GM12878 (cell line): Measurements from ENCODE around the gene CFHR5. TPM values are rescaled to one million over a fixed set of nuclear protein-coding genes. Genes with fewer than 3 reads are reported as not detected.

Experiments used
- ATAC-seq: fragments of 200-7000 bp; cut with Tn5 transposase; 3 replicates; pipeline ENCODE4 v1.9.1; 2020; ENCODE audit warnings: mild to moderate bottlenecking, moderate library complexity
- BruUV-seq: library from RNA; stranded (reverse); fragments of 400-500 nt; replicated peaks from 2 replicates; lab custom pipeline; 2021; lab: Mats Ljungman, UMichigan
- CTCF ChIA-PET: fragments of 300-600 bp; sonication (Branson Sonifier 250); formaldehyde crosslinking; extraction: SDS; loops from one replicate; lab custom pipeline; 2021; ENCODE audit warnings: inconsistent platforms; lab: Yijun Ruan, JAX
- POLR2A ChIA-PET: fragments of 350-600 bp; formaldehyde crosslinking; extraction: SDS; loops from one replicate; lab custom pipeline; 2021; ENCODE audit warnings: inconsistent platforms; lab: Charles Lee
- RAD21 ChIA-PET: fragments of 300-600 bp; sonication (Branson Sonifier 250); formaldehyde crosslinking; loops from one replicate; lab custom pipeline; 2023; ENCODE audit warnings: antibody characterized with exemption; ENCODE audit not compliant: unreplicated experiment; lab: Charles Lee
- SMC1A ChIA-PET: fragments of 300-600 bp; sonication (Branson Sonifier 250); formaldehyde crosslinking; loops from one replicate; lab custom pipeline; 2023; ENCODE audit not compliant: unreplicated experiment, uncharacterized antibody; lab: Charles Lee
- DNase-seq: peaks from one replicate; pipeline ENCODE4 v3.0.0-alpha.2; 2011; ENCODE audit warnings: low read depth, low spot score
- FAIRE-seq: peaks from 3 replicates; lab custom pipeline; 2011; peaks lifted over from hg19 to GRCh38; lab: Jason Lieb, UNC
- H2AFZ ChIP-seq: 2 replicates; pipeline ENCODE4 v1.6.0; 2011; ENCODE audit warnings: low read depth, low read length, control low read depth; ENCODE audit not compliant: control insufficient read depth
- H3K27ac ChIP-seq: 2 replicates; pipeline ENCODE4 v1.5.1; 2011; ENCODE audit warnings: control low read depth; ENCODE audit not compliant: control insufficient read depth, insufficient read depth
- H3K27me3 ChIP-seq, 2 experiments: replicated peaks in 1 of 2; 2 replicates each; pipeline versions ENCODE4 v1.6.0 to v1.6.1; 2011; ENCODE audit warnings: low read length in 1 of 2; ENCODE audit not compliant: control insufficient read depth in 2 of 2, insufficient read depth in 2 of 2
- H3K36me3 ChIP-seq, 2 experiments: 2 replicates each; pipeline ENCODE4 v1.5.1; 2011; ENCODE audit warnings: low read length in 1 of 2; ENCODE audit not compliant: control insufficient read depth in 2 of 2, insufficient read depth in 2 of 2
- H3K4me1 ChIP-seq: 2 replicates; pipeline ENCODE4 v1.6.1; 2011; ENCODE audit warnings: mild to moderate bottlenecking, low read length, moderate library complexity, mixed read lengths; ENCODE audit not compliant: control insufficient read depth, insufficient read depth
- H3K4me2 ChIP-seq: 2 replicates; pipeline ENCODE4 v1.6.0; 2011; ENCODE audit warnings: control low read depth; ENCODE audit not compliant: control insufficient read depth, insufficient read depth
- H3K4me3 ChIP-seq: fragments of 200-600 bp; sonication (generic); 2 replicates; pipeline ENCODE4 v1.5.1; 2016
- H3K79me2 ChIP-seq: 2 replicates; pipeline ENCODE4 v1.6.0; 2011; ENCODE audit warnings: low read length; ENCODE audit not compliant: control insufficient read depth, insufficient read depth
- H3K9ac ChIP-seq: 2 replicates; pipeline ENCODE4 v1.8.0; 2011; ENCODE audit warnings: low read length, control low read depth, mixed read lengths; ENCODE audit not compliant: control insufficient read depth, insufficient read depth
- H3K9me3 ChIP-seq: replicated peaks from 3 replicates; pipeline ENCODE4 v1.5.1; 2011; ENCODE audit warnings: mild to moderate bottlenecking, low read length; ENCODE audit not compliant: control insufficient read depth, insufficient read depth
- H4K20me1 ChIP-seq: 2 replicates; pipeline ENCODE4 v1.6.0; 2011; ENCODE audit not compliant: control insufficient read depth, insufficient read depth
- E4F1 ChIP-seq: fragments of 450-650 bp; IDR thresholded peaks from 2 replicates; pipeline ENCODE4 v1.6.1; 2018; ENCODE audit warnings: borderline replicate concordance, mild to moderate bottlenecking; ENCODE audit not compliant: partially characterized antibody
- EP300 ChIP-seq, 2 experiments: fragments of 150-350 bp in 1 of 2; IDR thresholded peaks; 2 replicates each; pipeline ENCODE4 v1.6.1; 2011 to 2012; ENCODE audit warnings: low read depth in 2 of 2, low read length in 2 of 2, borderline replicate concordance in 1 of 2, improper control_type of control experiment in 1 of 2, inconsistent platforms in 1 of 2; ENCODE audit not compliant: control insufficient read depth in 1 of 2
- FOXK2 ChIP-seq: fragments of 450-650 bp; IDR thresholded peaks from 2 replicates; pipeline ENCODE4 v1.6.1; 2017; ENCODE audit warnings: mild to moderate bottlenecking, moderate library complexity
- HDGF ChIP-seq: fragments of 450-650 bp; IDR thresholded peaks from 2 replicates; pipeline ENCODE4 v1.6.1; 2016; ENCODE audit warnings: antibody characterized with exemption
- KLF5 ChIP-seq: fragments of 450-650 bp; IDR thresholded peaks from 2 replicates; pipeline ENCODE4 v1.6.1; 2014; ENCODE audit warnings: mild to moderate bottlenecking; ENCODE audit not compliant: partially characterized antibody
- MYB ChIP-seq: fragments of 150-350 bp; IDR thresholded peaks from 2 replicates; pipeline ENCODE4 v1.6.1; 2014; ENCODE audit warnings: mild to moderate bottlenecking, low read depth, low read length, borderline replicate concordance
- NFIC ChIP-seq: IDR thresholded peaks from 2 replicates; pipeline ENCODE4 v1.6.1; 2012; ENCODE audit warnings: low read depth, mild to moderate bottlenecking, inconsistent platforms, low read length, moderate library complexity
- NFXL1 ChIP-seq: fragments of 450-650 bp; IDR thresholded peaks from 2 replicates; pipeline ENCODE4 v1.6.1; 2017; ENCODE audit warnings: antibody characterized with exemption, mild to moderate bottlenecking, borderline replicate concordance
- POLR2A ChIP-seq: IDR thresholded peaks from 2 replicates; pipeline ENCODE4 v1.6.1; 2011; ENCODE audit warnings: low read depth, mild to moderate bottlenecking, low read length
- SMAD5 ChIP-seq: IDR thresholded peaks from 2 replicates; pipeline ENCODE4 v1.6.1; 2016; ENCODE audit warnings: antibody characterized with exemption, low read depth
- STAT1 ChIP-seq: fragments of 450-650 bp; conservative IDR thresholded peaks from 2 replicates; pipeline ENCODE4 v1.6.1; 2014; ENCODE audit warnings: antibody characterized with exemption, mild to moderate bottlenecking
- TARDBP ChIP-seq: IDR thresholded peaks from 2 replicates; pipeline ENCODE4 v1.6.1; 2016; ENCODE audit warnings: borderline replicate concordance
- WRNIP1 ChIP-seq: IDR thresholded peaks from 2 replicates; pipeline ENCODE4 v1.6.1; 2011; ENCODE audit warnings: low read depth, low read length, improper control_type of control experiment, borderline replicate concordance
- WGBS: methylation state at CpG from one replicate; pipeline ENCODE4 v1.1.6; 2016; ENCODE audit warnings: low lambda C conversion rate; ENCODE audit not compliant: insufficient replicate concordance, insufficient coverage; ENCODE audit errors: missing lambda C conversion rate; 5-methylcytosine and 5-hydroxymethylcytosine counted together
- in situ Hi-C: fragments of 300-500 bp; cut with MboI; formaldehyde crosslinking; loops from 9 replicates; pipeline ENCODE4 v1.14.3; 2018; ENCODE audit warnings: mixed read lengths
- intact Hi-C: fragments of 100-400 bp; cut with micrococcal nuclease; formaldehyde crosslinking; loops from one replicate; pipeline ENCODE4 v1.14.2; 2022; ENCODE audit not compliant: unreplicated experiment
- polyA plus RNA-seq, 11 experiments: library from polyadenylated mRNA; depleted of rRNA in 4 of 11; unstranded in 6 of 11; stranded (reverse) in 5 of 11; fragments of >200 nt; fragmentation: Nextera tagmentation in 4 of 11; fragmentation: Illumina TruSeq in 1 of 11; extraction: Ambion mirVana in 4 of 11; extraction: Trizol in 1 of 11; gene quantifications; 1 replicate in 1 of 11; 2 replicates in 10 of 11; pipeline versions ENCODE4 v1.2.1 to v1.2.3, GENCODE V29; 2011 to 2016; ENCODE audit warnings: inconsistent platforms in 2 of 11, missing spikeins in 2 of 11, low read depth in 1 of 11
- total RNA-seq, 4 experiments: library from RNA; depleted of rRNA in 3 of 4; stranded (reverse); fragments of >200 nt in 3 of 4; fragmentation: Illumina TruSeq in 1 of 4; extraction: Trizol in 1 of 4; gene quantifications; 2 replicates each; pipeline versions ENCODE4 v1.2.1 to v1.2.3, GENCODE V29; 2013 to 2021

CFHR5 gene
- total and polyA plus RNA-seq, 10 of the 15 experiments (the other 5 are each of a cell fraction or from before 2014, with no cell fraction given), result not detected

- intact Hi-C loops, result no loop called here
- Histone ChIP-seq H3K4me1 (no peaks in the 10 kb centered on the region), H3K27me3 (no peaks in the 10 kb centered on the region), H3K9ac (no peak overlapping the region), H3K9me3 (no peaks in the 10 kb centered on the region), H2AFZ (no peak overlapping the region), H3K36me3 (no peaks in the 10 kb centered on the region), H3K79me2 (no peaks in the 10 kb centered on the region), H3K4me3 (no peak overlapping the region), H4K20me1 (no peaks in the 10 kb centered on the region), H3K4me2 (no peak overlapping the region), H3K27ac (no peak overlapping the region)
- SMC1A ChIA-PET, result no interaction called here
- POLR2A ChIA-PET, result no interaction called here
- WGBS, result 59% methylated on average over 8 of the region's 8 CpGs
- CTCF ChIA-PET, result no interaction called here
- TF ChIP-seq NFXL1 (no peak), WRNIP1 (no peak), MYB (no peak), FOXK2 (no peak), TARDBP (no peak), KLF5 (no peak), NFIC (no peak), STAT1 (no peak), POLR2A (no peak), SMAD5 (no peak), E4F1 (no peak), HDGF (no peak), EP300 (IDR thresholded peaks at IDR 0.05; ENCODE audit: borderline replicate concordance in 1 of 2, control insufficient read depth in 1 of 2, low read depth in 2 of 2, low read length in 2 of 2) (no peak)
- no TSS peak for BruUV-seq
- ATAC-seq (no peak), FAIRE-seq (no peak), DNase-seq (no peak)
- RAD21 ChIA-PET, result no interaction called here
- in situ Hi-C loops, result no loop called here
Observed at GRCh38 chr1:197017558-197018146, 40.3 kb downstream of the CFHR5 start.
